OCI-LY3 (cell line): Measurements from ENCODE around the gene R3HCC1L.

Source experiments
- H2AFZ ChIP-seq: fragments of 200-600, 300-600 bp; shearing (Covaris generic); 2 replicates; pipeline ENCODE4 v1.6.0; 2014; ENCODE audit warnings: antibody characterized with exemption, low read depth, low read length
- H3K27ac ChIP-seq: fragments of 200-600, 300-600 bp; sonication (generic); 2 replicates; pipeline ENCODE4 v1.5.1; 2014; ENCODE audit warnings: mild to moderate bottlenecking, low read length, moderate library complexity, mixed read lengths
- H3K27me3 ChIP-seq: fragments of 200-600, 300-600 bp; sonication (generic); 2 replicates; pipeline ENCODE4 v1.6.1; 2014; ENCODE audit warnings: low read depth, low read length, mixed read lengths
- H3K36me3 ChIP-seq: fragments of 200-600, 300-600 bp; sonication (generic); replicated peaks from 2 replicates; pipeline ENCODE3; 2014; ENCODE audit warnings: low read depth, low read length, mixed read lengths
- H3K4me1 ChIP-seq: fragments of 300-600, 200-600 bp; sonication (generic); 2 replicates; pipeline ENCODE4 v1.6.1; 2014; ENCODE audit warnings: low read length, mixed read lengths
- H3K4me2 ChIP-seq: fragments of 200-600, 300-600 bp; sonication (generic); 2 replicates; pipeline ENCODE4 v1.6.1; 2014; ENCODE audit warnings: low read length, mixed read lengths
- H3K4me3 ChIP-seq: fragments of 300-600, 200-600 bp; sonication (generic); 2 replicates; pipeline ENCODE4 v1.5.1; 2014; ENCODE audit warnings: antibody characterized with exemption, mild to moderate bottlenecking, low read length, moderate library complexity
- H3K79me2 ChIP-seq: fragments of 300-600, 200-600 bp; shearing (Covaris generic); 2 replicates; pipeline ENCODE4 v1.6.1; 2014; ENCODE audit warnings: mild to moderate bottlenecking, low read length, mixed read lengths
- H3K9ac ChIP-seq: fragments of 300-600, 200-600 bp; shearing (Covaris generic); 2 replicates; pipeline ENCODE4 v1.6.0; 2014; ENCODE audit warnings: mild to moderate bottlenecking, low read length, moderate library complexity
- H3K9me3 ChIP-seq: fragments of 200-600, 300-600 bp; shearing (Covaris generic); 2 replicates; pipeline ENCODE4 v1.6.1; 2014; ENCODE audit warnings: low read length, mixed read lengths; ENCODE audit not compliant: insufficient read depth
- H4K20me1 ChIP-seq: fragments of 200-600, 300-600 bp; sonication (generic); 2 replicates; pipeline ENCODE4 v1.6.1; 2016; ENCODE audit warnings: low read length, mixed read lengths; ENCODE audit not compliant: insufficient read depth
- EZH2phosphoT487 ChIP-seq: fragments of 200-600 bp; shearing (Covaris generic); IDR thresholded peaks from 2 replicates; pipeline ENCODE4 v1.6.1; 2018; ENCODE audit warnings: antibody characterized with exemption, mixed run types, low read depth
- TF ChIP-seq, protein P1 (sequence below): fragments of 200-600, 300-600 bp; sonication (generic); IDR thresholded peaks from 2 replicates; pipeline ENCODE4 v1.5.1; 2014; ENCODE audit warnings: antibody characterized with exemption, low read length, low read depth

R3HCC1L gene

DNA sequence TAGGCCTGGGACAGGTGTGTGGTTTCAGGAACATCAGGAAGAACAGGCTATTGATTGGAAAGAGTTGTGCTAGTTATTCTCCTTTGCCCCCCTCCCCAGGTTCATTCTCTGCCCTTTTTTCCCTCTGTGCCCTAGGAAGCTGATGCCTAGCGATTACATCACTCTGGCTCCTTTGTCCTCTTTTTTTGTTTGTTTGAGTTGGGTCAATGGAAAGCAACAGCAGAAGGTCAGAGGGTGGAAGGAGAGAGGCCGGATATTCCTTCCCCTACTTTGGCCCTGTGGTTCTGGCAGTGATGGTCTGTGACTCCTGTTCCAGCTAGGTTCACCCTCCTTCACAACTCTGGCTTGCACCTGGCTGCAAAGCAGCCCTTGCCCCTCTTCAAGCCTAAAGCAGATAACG, 114.7 kb downstream of the R3HCC1L start:
- Histone ChIP-seq H2AFZ (no peak overlapping the region), H3K27ac (no peak overlapping the region), H3K79me2 (no peaks in the 10 kb centered on the region), H3K4me1 (peaks cover 9% of the 10 kb centered on the region), H3K9me3 (no peaks in the 10 kb centered on the region), H3K9ac (no peak overlapping the region), H3K27me3 (no peaks in the 10 kb centered on the region), H3K4me3 (no peak overlapping the region), H4K20me1 (no peaks in the 10 kb centered on the region), H3K4me2 (no peak overlapping the region), H3K36me3 (peaks cover 13% of the 10 kb centered on the region)
- TF ChIP-seq EZH2phosphoT487, result no peak
- TF ChIP-seq, protein P1, sequence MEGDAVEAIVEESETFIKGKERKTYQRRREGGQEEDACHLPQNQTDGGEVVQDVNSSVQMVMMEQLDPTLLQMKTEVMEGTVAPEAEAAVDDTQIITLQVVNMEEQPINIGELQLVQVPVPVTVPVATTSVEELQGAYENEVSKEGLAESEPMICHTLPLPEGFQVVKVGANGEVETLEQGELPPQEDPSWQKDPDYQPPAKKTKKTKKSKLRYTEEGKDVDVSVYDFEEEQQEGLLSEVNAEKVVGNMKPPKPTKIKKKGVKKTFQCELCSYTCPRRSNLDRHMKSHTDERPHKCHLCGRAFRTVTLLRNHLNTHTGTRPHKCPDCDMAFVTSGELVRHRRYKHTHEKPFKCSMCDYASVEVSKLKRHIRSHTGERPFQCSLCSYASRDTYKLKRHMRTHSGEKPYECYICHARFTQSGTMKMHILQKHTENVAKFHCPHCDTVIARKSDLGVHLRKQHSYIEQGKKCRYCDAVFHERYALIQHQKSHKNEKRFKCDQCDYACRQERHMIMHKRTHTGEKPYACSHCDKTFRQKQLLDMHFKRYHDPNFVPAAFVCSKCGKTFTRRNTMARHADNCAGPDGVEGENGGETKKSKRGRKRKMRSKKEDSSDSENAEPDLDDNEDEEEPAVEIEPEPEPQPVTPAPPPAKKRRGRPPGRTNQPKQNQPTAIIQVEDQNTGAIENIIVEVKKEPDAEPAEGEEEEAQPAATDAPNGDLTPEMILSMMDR, result no peak

DNA sequence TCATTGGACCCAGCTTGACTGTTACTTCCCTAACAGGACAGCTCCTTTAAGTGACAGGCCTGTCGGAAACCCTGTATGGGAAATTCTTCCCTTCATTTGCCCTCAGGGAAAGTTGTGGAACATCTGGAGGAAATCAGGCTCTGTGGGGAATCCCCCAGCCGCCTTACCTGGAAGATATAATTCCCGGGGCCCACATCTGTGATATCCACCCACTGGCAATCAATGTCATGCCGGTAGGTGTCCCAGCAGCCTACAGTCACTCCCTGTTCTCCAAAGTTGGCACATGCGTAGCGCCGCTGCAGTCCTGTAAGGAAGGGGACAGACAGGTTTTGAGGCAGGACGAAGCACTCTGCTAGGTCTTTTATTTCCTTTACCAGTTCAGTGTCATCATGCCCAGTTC, 116.9 kb downstream of the R3HCC1L start:
- H3K4me2 ChIP-seq, result no peak overlapping the region
- TF ChIP-seq EZH2phosphoT487, result no peak
- TF ChIP-seq, protein P1, result no peak
- no peaks in the 10 kb centered on the region for H3K9me3 ChIP-seq
- peaks cover 9% of the 10 kb centered on the region for H3K4me1 ChIP-seq
- H3K9ac ChIP-seq, result no peak overlapping the region
- no peaks in the 10 kb centered on the region for H3K79me2 ChIP-seq
- no peak overlapping the region for H3K27ac ChIP-seq
- H2AFZ ChIP-seq, result no peak overlapping the region
- no peak overlapping the region for H3K4me3 ChIP-seq
- H3K36me3 ChIP-seq, result no peaks in the 10 kb centered on the region
- no peaks in the 10 kb centered on the region for H3K27me3 ChIP-seq
- no peaks in the 10 kb centered on the region for H4K20me1 ChIP-seq

DNA sequence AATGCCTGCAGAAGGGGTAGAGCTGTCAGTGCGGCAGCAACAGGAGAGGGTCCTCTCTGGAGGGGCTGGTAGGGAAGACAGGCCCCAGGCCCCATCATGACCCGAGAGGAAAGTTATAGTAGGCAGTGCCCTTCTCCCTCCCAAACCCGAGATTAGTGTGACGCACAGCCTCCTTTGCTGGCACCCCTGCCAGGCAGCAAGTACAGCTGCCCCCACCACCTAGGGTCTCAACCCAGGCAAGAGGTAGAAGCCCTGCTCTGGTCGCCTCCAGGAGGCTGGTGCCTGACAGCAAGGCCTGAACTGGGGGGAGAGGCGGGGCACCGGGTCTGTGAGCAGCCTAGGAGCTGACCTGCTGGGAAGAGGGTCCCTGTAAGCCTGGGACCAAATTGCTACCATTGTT, 118.0 kb downstream of the R3HCC1L start:
- no peak overlapping the region for H3K9ac ChIP-seq
- H3K4me3 ChIP-seq, result no peak overlapping the region
- no peaks in the 10 kb centered on the region for H3K9me3 ChIP-seq
- no peaks in the 10 kb centered on the region for H3K79me2 ChIP-seq
- H3K36me3 ChIP-seq, result no peaks in the 10 kb centered on the region
- no peaks in the 10 kb centered on the region for H3K27me3 ChIP-seq
- no peak overlapping the region for H3K27ac ChIP-seq
- no peak overlapping the region for H2AFZ ChIP-seq
- H3K4me2 ChIP-seq, result no peak overlapping the region
- no peaks in the 10 kb centered on the region for H4K20me1 ChIP-seq
- TF ChIP-seq EZH2phosphoT487, result no peak
- TF ChIP-seq, protein P1, result no peak
- H3K4me1 ChIP-seq, result peaks cover 9% of the 10 kb centered on the region

DNA sequence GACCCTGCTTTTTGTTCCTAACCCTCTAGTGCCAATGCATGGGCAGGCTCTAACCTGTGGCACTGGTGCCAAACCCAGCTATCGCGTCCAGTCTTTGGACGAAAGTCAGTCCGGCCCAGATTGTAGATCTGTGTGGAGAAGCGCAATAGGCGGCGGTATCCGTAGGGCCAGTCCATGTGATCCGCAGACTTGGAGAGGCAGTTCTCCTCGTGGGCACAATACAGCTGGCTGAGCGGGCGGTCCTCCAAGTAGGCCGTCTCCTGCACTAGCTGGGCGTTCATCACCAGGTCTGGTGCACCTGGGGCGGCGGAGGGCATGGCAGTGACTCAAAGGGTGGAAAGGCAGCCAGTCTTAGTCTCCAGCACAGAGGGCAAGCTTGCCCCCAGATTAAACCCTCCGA, 119.0 kb downstream of the R3HCC1L start:
- no peak overlapping the region for H3K9ac ChIP-seq
- no peaks in the 10 kb centered on the region for H3K36me3 ChIP-seq
- H3K79me2 ChIP-seq, result no peaks in the 10 kb centered on the region
- H2AFZ ChIP-seq, result no peak overlapping the region
- no peak overlapping the region for H3K4me3 ChIP-seq
- H3K27ac ChIP-seq, result no peak overlapping the region
- TF ChIP-seq, protein P1, result no peak
- no peak for TF ChIP-seq EZH2phosphoT487
- H3K9me3 ChIP-seq, result no peaks in the 10 kb centered on the region
- no peaks in the 10 kb centered on the region for H4K20me1 ChIP-seq
- peaks cover 9% of the 10 kb centered on the region for H3K4me1 ChIP-seq
- H3K4me2 ChIP-seq, result no peak overlapping the region
- H3K27me3 ChIP-seq, result no peaks in the 10 kb centered on the region
